Activated T-cell treated with anti-CD3 and anti-CD28 coated beads for 1 hour (primary cell): ENCODE measurements around the gene METTL16.

Source experiments
- DNase-seq: peaks from one replicate; pipeline ENCODE4 v3.0.0-alpha.2; 2020; ENCODE audit warnings: low read depth

METTL16 gene

GRCh38 chr17:2395258-2396181 lies 116.2 kb downstream of the METTL16 start:
- no peak for DNase-seq

- no peak for DNase-seq
Measured at GRCh38 chr17:2394775-2395201, 116.9 kb downstream of the METTL16 start.

- no peak for DNase-seq
Measured at GRCh38 chr17:2393954-2394749, 117.5 kb downstream of the METTL16 start.

GRCh38 chr17:2393174-2393953 lies 118.3 kb downstream of the METTL16 start:
- DNase-seq: peak; percentile 86

- peak; percentile 97 for DNase-seq
Measured at GRCh38 chr17:2392252-2393173, 119.2 kb downstream of the METTL16 start.

GRCh38 chr17:2391597-2392251 lies 120.0 kb downstream of the METTL16 start:
- no peak for DNase-seq

GRCh38 chr17:2390199-2390836 lies 121.4 kb downstream of the METTL16 start:
- DNase-seq: no peak

GRCh38 chr17:2388683-2389055 lies 123.0 kb downstream of the METTL16 start:
- DNase-seq: no peak

GRCh38 chr17:2388020-2388682 lies 123.5 kb downstream of the METTL16 start:
- DNase-seq: no peak

- no peak for DNase-seq
Measured at GRCh38 chr17:2387086-2388019, 124.3 kb downstream of the METTL16 start.

- no peak for DNase-seq
Measured at GRCh38 chr17:2386400-2387085, 125.1 kb downstream of the METTL16 start.

GRCh38 chr17:2385240-2386210 lies 126.2 kb downstream of the METTL16 start:
- no peak for DNase-seq

- no peak for DNase-seq
Measured at GRCh38 chr17:2384439-2385127, 127.1 kb downstream of the METTL16 start.

GRCh38 chr17:2383628-2384167 lies 128.0 kb downstream of the METTL16 start:
- DNase-seq: no peak

GRCh38 chr17:2380950-2381649 lies 130.6 kb downstream of the METTL16 start:
- DNase-seq: no peak
